GM19372 (cell line): Measurements from ENCODE around the gene STK36.

ENCODE experiments used
- ATAC-seq: cut with Tn5 transposase; IDR thresholded peaks from one replicate; pipeline ENCODE4 v1.9.1; 2021; ENCODE audit warnings: mild to moderate bottlenecking, low read depth, moderate library complexity; ENCODE audit not compliant: unreplicated experiment

STK36 gene

GRCh38 chr2:218671654-218672566, at the start of gene STK36, which contains the start of gene RNF25:
STK36 (plus strand) TSS chr2:218672086; CDS start chr2:218672830, 744 bp downstream.
RNF25 (minus strand) TSS chr2:218672002; CDS start chr2:218671970, 32 bp downstream.
- ATAC-seq: peak; percentile 100

- ATAC-seq: no peak
These were observed 49.1 kb upstream of the STK36 start for GRCh38 chr2:218622606-218623365.

GRCh38 chr2:218623366-218623705, 48.5 kb upstream of the STK36 start:
- no peak for ATAC-seq

- ATAC-seq: no peak
These were observed 45.5 kb upstream of the STK36 start for GRCh38 chr2:218626369-218626768.

GRCh38 chr2:218627939-218628338, 43.9 kb upstream of the STK36 start:
- no peak for ATAC-seq

- ATAC-seq: no peak
These were observed 40.0 kb upstream of the STK36 start for GRCh38 chr2:218631837-218632236.

GRCh38 chr2:218635719-218636118, 36.2 kb upstream of the STK36 start:
- ATAC-seq: no peak

- ATAC-seq: no peak
These were observed 33.5 kb upstream of the STK36 start for GRCh38 chr2:218638372-218638771.

GRCh38 chr2:218642121-218642656, 29.7 kb upstream of the STK36 start:
- ATAC-seq: no peak

GRCh38 chr2:218642786-218643185, 29.1 kb upstream of the STK36 start:
- no peak for ATAC-seq

- no peak for ATAC-seq
These were observed 28.1 kb upstream of the STK36 start for GRCh38 chr2:218643751-218644310.

GRCh38 chr2:218644721-218645120, 27.2 kb upstream of the STK36 start:
- ATAC-seq: no peak

GRCh38 chr2:218645126-218645525, 26.8 kb upstream of the STK36 start:
- ATAC-seq: no peak

- no peak for ATAC-seq
These were observed 23.6 kb upstream of the STK36 start for GRCh38 chr2:218648088-218648786.

- ATAC-seq: no peak
These were observed 23.1 kb upstream of the STK36 start for GRCh38 chr2:218648787-218649100.

- no peak for ATAC-seq
These were observed 16.1 kb upstream of the STK36 start for GRCh38 chr2:218655751-218656150.

- peak; percentile 45 for ATAC-seq
These were observed 13.1 kb upstream of the STK36 start for GRCh38 chr2:218658671-218659257.

GRCh38 chr2:218659258-218659987, 12.5 kb upstream of the STK36 start, which contains the start of the genes BCS1L and ZNF142:
BCS1L (plus strand) TSS chr2:218659683; CDS start chr2:218660988, 1,305 bp downstream.
ZNF142 (minus strand) TSS chr2:218659623; CDS start chr2:218656429, 3,194 bp downstream.
- peak; percentile 91 for ATAC-seq

GRCh38 chr2:218659988-218660358, 11.9 kb upstream of the STK36 start:
- ATAC-seq: no peak
